SK-N-SH (cell line): Measurements from ENCODE around the gene SPACDR.

Experiments used
- CTCF ChIP-seq: fragments of 200-600 bp; sonication (generic); IDR thresholded peaks from 2 replicates; pipeline ENCODE4 v1.6.1; 2017; ENCODE audit warnings: antibody characterized with exemption, mild to moderate bottlenecking, moderate library complexity
- ELF1 ChIP-seq: IDR thresholded peaks from 2 replicates; pipeline ENCODE4 v1.4.0; 2012
- EZH2phosphoT487 ChIP-seq: fragments of 200-600 bp; sonication (generic); IDR thresholded peaks from 2 replicates; pipeline ENCODE4 v1.6.1; 2017; ENCODE audit warnings: low read depth, mixed run types, mild to moderate bottlenecking, antibody characterized with exemption, moderate library complexity, borderline replicate concordance
- NFIC ChIP-seq: IDR thresholded peaks from 2 replicates; pipeline ENCODE4 v1.4.0; 2012; ENCODE audit warnings: borderline replicate concordance
- NRF1 ChIP-seq: IDR thresholded peaks from 2 replicates; pipeline ENCODE4 v1.6.1; 2012; ENCODE audit warnings: low read depth, mild to moderate bottlenecking, low read length
- POLR2AphosphoS5 ChIP-seq: IDR thresholded peaks from 2 replicates; pipeline ENCODE4 v1.6.1; 2012; ENCODE audit warnings: low read depth, low read length
- RAD21 ChIP-seq: IDR thresholded peaks from 2 replicates; pipeline ENCODE4 v1.6.1; 2012; ENCODE audit warnings: mild to moderate bottlenecking, low read length
- RCOR1 ChIP-seq: fragments of 150-350 bp; IDR thresholded peaks from 2 replicates; pipeline ENCODE4 v1.6.1; 2017; ENCODE audit warnings: antibody characterized with exemption, low read length
- RFX5 ChIP-seq: IDR thresholded peaks from 2 replicates; pipeline ENCODE4 v1.6.1; 2012; ENCODE audit warnings: mild to moderate bottlenecking, improper control_type of control experiment, low read length
- TF ChIP-seq, protein P1 (sequence below): IDR thresholded peaks from 2 replicates; pipeline ENCODE4 v1.6.1; 2012; ENCODE audit warnings: mild to moderate bottlenecking, low read depth, low read length, moderate library complexity

DNA sequence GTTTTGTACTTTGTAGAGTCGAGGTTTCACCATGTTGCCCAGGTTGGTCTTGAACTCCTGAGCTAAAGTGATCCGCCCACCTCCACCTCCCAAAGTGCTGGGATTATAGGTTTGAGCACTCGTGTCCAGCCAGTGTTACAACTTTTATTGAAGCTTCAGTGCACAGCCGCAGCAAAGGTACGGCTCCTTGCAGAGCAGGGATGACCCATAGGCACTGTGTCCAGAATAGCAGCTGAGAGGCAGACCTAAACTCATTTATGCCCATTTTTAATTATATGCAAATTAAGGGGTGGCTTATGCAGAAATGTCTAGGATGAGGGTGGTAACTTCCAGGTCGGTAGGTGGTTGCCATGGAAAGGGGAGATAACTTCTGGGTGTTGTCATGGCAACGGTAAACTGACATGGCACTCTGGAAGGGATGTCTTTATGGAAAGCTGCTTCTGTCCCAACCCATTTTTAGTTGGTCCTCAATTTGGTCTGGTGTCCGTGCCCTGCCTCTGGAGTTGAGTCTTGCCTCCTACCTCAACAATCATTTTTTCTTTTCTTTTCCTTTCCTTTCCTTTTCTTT lies 42.4 kb upstream of the SPACDR start:
- TF ChIP-seq CTCF (no peak), ELF1 (no peak), NFIC (no peak), RFX5 (no peak), NRF1 (no peak), POLR2AphosphoS5 (no peak), EZH2phosphoT487 (no peak), RAD21 (no peak), RCOR1 (no peak)
- TF ChIP-seq, protein P1, sequence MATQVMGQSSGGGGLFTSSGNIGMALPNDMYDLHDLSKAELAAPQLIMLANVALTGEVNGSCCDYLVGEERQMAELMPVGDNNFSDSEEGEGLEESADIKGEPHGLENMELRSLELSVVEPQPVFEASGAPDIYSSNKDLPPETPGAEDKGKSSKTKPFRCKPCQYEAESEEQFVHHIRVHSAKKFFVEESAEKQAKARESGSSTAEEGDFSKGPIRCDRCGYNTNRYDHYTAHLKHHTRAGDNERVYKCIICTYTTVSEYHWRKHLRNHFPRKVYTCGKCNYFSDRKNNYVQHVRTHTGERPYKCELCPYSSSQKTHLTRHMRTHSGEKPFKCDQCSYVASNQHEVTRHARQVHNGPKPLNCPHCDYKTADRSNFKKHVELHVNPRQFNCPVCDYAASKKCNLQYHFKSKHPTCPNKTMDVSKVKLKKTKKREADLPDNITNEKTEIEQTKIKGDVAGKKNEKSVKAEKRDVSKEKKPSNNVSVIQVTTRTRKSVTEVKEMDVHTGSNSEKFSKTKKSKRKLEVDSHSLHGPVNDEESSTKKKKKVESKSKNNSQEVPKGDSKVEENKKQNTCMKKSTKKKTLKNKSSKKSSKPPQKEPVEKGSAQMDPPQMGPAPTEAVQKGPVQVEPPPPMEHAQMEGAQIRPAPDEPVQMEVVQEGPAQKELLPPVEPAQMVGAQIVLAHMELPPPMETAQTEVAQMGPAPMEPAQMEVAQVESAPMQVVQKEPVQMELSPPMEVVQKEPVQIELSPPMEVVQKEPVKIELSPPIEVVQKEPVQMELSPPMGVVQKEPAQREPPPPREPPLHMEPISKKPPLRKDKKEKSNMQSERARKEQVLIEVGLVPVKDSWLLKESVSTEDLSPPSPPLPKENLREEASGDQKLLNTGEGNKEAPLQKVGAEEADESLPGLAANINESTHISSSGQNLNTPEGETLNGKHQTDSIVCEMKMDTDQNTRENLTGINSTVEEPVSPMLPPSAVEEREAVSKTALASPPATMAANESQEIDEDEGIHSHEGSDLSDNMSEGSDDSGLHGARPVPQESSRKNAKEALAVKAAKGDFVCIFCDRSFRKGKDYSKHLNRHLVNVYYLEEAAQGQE, result no peak
